Activated T-cell treated with anti-CD3 and anti-CD28 coated beads, Interleukin-2, amount 50 U/mL, for 1 hour (primary cell): Measurements from ENCODE around the gene PNRC2.
"Not testable (repeated sequence)": the region's sequence is repeated elsewhere in the genome, so short reads cannot be mapped to it uniquely, and the experiment has no call there.

Experiments
- DNase-seq: peaks from one replicate; pipeline ENCODE4 v3.0.0-alpha.2; 2020

Gene PNRC2

DNA sequence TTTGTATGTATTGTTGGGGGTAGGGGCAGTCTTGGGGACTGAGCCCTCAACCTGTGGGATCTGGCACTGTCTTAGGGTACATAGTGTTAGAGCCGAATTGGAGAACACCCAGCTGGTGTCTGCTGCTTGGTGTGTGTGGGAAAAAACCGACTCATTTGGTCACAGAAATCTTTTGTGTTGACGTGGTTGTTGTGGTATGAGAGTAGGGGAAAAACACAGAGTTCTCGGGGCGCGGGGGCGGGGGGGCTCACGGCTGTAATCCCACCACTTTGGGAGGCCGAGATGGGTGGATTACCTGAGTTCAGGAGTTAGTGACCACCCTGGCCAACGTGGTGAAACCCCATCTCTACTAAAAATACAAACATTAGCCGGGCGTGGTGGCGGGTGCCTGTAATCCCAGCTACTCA is 35.8 kb downstream of the PNRC2 start:
- DNase-seq = no peak

DNA sequence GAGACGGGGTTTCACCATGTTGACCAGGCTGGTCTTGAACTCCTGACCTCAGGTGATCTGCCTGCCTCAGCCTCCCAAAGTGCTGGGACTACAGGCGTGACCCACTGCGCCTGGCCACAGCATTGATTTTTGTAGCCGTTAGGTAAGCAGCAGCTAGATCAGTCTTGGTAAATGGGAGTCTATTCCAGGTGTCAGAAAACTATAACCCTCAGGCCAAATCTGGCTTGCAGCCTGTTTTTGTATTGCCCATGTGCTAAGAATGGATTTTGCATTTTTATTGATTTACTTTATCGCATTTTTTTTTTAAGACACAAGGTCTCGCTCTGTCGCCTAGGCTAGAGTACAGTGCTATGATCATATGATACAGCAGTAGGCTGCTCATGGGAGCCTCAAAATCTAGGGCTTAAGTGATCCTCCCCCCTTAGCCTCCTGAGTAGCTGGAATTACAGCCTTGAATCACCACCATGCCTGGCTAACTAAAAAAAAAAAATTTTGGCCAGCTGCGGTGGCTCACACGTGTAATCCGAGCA is 37.1 kb downstream of the PNRC2 start:
- no peak for DNase-seq

DNA sequence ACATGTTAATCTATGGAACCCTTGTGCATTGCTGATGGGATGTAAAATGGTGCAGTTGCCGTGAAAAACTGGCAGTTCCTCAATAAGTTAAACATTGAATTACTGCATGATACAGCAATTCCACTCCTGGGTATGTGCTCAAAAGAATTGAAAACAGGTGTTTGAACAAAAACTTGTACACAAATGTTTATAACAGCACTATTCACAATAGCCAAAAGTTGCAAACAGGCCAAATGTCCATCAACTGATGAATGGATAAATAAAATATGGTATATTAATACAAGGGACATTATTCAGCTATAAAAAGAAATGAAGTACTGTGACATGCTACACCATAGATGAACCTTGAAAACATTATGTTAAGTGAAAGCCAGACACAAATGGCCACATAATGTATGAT is 38.2 kb downstream of the PNRC2 start:
- no peak for DNase-seq

DNA sequence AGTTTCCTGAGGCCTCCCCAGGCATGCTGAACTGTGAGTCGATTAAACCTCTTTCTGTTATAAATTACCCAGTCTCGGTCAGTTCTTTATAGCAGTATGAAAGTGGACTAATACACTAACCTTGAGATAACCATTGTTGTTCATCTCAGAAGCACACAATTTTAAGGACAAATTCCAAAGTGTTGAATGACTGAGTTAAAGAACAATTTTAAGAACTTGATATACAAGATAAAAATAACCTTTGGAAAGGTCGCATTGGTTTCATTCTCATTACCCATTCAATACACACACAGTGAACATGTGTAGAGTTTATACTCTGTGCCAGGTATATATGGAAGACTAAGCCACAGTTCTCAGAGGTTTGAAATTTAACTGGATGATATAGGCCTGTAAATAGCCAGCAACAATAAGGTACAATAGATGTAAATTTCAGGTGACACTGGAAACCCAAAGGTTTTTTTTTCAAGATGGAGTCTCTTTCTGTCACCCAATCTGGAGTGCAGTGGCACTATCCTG is 39.6 kb downstream of the PNRC2 start:
- no peak for DNase-seq

- DNase-seq = no peak
These were observed 43.1 kb downstream of the PNRC2 start for GRCh38 chr1:24002695-24003094.

- no peak for DNase-seq
These were observed 43.8 kb downstream of the PNRC2 start for GRCh38 chr1:24003331-24003972.

DNA sequence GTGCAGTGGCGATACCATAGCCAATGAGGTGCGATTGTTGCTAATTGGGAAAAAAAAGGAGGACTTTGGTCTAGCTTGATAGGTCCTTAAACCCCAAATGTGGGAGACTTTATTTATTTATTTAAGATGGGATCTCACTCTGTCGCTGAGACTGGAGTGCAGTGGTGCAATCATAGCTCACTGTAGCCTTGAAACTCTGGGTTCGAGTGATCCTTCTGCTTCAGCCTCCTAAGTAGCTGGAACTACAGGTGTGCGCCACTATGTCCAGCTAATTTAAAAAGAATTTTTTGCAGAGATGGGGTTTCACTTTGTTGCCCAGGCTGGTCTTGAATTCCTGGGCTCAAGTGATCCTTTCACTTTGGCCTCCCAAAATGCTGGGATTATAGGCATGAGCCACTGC is 44.5 kb downstream of the PNRC2 start:
- no peak for DNase-seq

DNA sequence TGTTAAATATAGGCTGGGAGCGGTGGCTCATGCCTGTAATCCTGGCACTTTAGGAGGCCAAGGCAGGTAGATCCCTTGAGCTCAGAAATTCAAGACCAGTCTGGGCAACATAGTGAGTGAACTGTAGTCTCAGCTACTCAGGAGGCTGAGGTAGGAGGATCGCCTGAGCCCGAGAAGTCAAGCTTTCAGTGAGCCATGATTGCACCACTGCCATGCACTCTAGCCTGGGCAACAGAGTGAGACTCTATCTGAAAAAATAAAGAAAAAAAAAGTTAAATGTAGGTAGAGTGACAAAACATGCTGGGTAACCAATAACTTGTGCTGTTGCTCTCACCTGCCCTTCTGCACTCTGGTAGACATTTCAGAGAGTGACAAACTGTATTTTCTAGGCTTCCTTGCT is 45.5 kb downstream of the PNRC2 start:
- no peak for DNase-seq

- no peak for DNase-seq
These were observed 47.5 kb downstream of the PNRC2 start for GRCh38 chr1:24007079-24007478.

- not testable (repeated sequence) for DNase-seq
These were observed 49.1 kb downstream of the PNRC2 start for GRCh38 chr1:24008574-24009184.

- no peak for DNase-seq
These were observed 49.8 kb downstream of the PNRC2 start for GRCh38 chr1:24009406-24009805.

GRCh38 chr1:24010650-24011049 is 51.0 kb downstream of the PNRC2 start:
- no peak for DNase-seq

DNA sequence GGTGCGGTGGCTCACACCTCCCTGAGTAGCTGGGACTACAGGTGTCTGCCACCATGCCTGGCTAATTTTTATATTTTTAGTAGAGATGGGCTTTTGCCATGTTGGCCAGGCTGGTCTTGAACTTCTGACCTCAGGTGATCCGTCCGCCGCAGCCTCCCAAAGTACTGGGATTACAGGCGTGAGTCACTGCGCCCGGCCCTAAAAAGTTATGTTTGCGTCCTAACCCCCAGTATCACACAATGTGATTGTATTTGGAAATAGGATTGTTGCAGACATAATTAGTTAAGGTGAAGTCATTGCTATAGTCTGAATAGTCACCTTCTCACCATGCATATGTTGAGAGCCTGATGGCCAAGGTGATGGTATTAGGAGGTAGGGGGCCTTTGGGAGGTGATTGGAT is 53.2 kb downstream of the PNRC2 start:
- DNase-seq = not testable (repeated sequence)
